Measurements from ENCODE around the gene MRTFB. TPM values are rescaled to one million over a fixed set of nuclear protein-coding genes. Genes with fewer than 3 reads are reported as not detected.

MRTFB gene
- total RNA-seq, 1 donor from 2014 or later, result 77.5 TPM

GRCh38 chr16:14301169-14302030 lies 230.3 kb downstream of the MRTFB start:
- DNase-seq (ENCODE audit: low spot score in 2 of 2, unreplicated experiment in 2 of 2), result no peak
- Mint-ChIP-seq H3K9me3 (no peaks in the 10 kb centered on the region), H3K27me3 (ENCODE audit: low read depth) (peaks cover 66% of the 10 kb centered on the region), H3K27ac (peak overlapping the region; percentile 18), H3K4me3 (peak overlapping the region; percentile 69), H3K4me1 (peaks cover 16% of the 10 kb centered on the region), H3K36me3 (no peaks in the 10 kb centered on the region)
- TF ChIP-seq CTCF (IDR thresholded peaks at IDR 0.05; ENCODE audit: unreplicated experiment), result no peak

- H3K36me3 Mint-ChIP-seq, result no peaks in the 10 kb centered on the region
- H3K4me1 Mint-ChIP-seq, result peaks cover 19% of the 10 kb centered on the region
- DNase-seq (ENCODE audit: low spot score in 2 of 2, unreplicated experiment in 2 of 2), result no peak
- peak overlapping the region; percentile 69 for H3K4me3 Mint-ChIP-seq
- H3K27ac Mint-ChIP-seq, result no peak overlapping the region
- H3K27me3 Mint-ChIP-seq (ENCODE audit: low read depth), result peaks cover 71% of the 10 kb centered on the region
- no peak for TF ChIP-seq CTCF (IDR thresholded peaks at IDR 0.05; ENCODE audit: unreplicated experiment)
- no peaks in the 10 kb centered on the region for H3K9me3 Mint-ChIP-seq
These were observed 230.9 kb downstream of the MRTFB start for GRCh38 chr16:14302031-14302398.

GRCh38 chr16:14302399-14303181 lies 231.5 kb downstream of the MRTFB start:
- Mint-ChIP-seq H3K27ac (no peak overlapping the region), H3K4me1 (peaks cover 22% of the 10 kb centered on the region), H3K27me3 (ENCODE audit: low read depth) (peaks cover 74% of the 10 kb centered on the region), H3K4me3 (peak overlapping the region; percentile 69), H3K9me3 (no peaks in the 10 kb centered on the region), H3K36me3 (no peaks in the 10 kb centered on the region)
- peak in 1 of 2 experiments; percentile 57 for DNase-seq (ENCODE audit: low spot score in 2 of 2, unreplicated experiment in 2 of 2)
- TF ChIP-seq CTCF (IDR thresholded peaks at IDR 0.05; ENCODE audit: unreplicated experiment), result no peak

GRCh38 chr16:14303182-14303618 lies 232.1 kb downstream of the MRTFB start:
- Mint-ChIP-seq H3K36me3 (no peaks in the 10 kb centered on the region), H3K27ac (no peak overlapping the region), H3K27me3 (ENCODE audit: low read depth) (peaks cover 80% of the 10 kb centered on the region), H3K4me3 (peak overlapping the region; percentile 68), H3K4me1 (peaks cover 22% of the 10 kb centered on the region), H3K9me3 (no peaks in the 10 kb centered on the region)
- no peak for TF ChIP-seq CTCF (IDR thresholded peaks at IDR 0.05; ENCODE audit: unreplicated experiment)
- DNase-seq (ENCODE audit: low spot score in 2 of 2, unreplicated experiment in 2 of 2), result no peak

GRCh38 chr16:14303639-14304394 lies 232.7 kb downstream of the MRTFB start:
- Mint-ChIP-seq H3K36me3 (no peaks in the 10 kb centered on the region), H3K4me1 (peaks cover 22% of the 10 kb centered on the region), H3K27ac (no peak overlapping the region), H3K4me3 (peak overlapping the region; percentile 68), H3K9me3 (no peaks in the 10 kb centered on the region), H3K27me3 (ENCODE audit: low read depth) (peaks cover 82% of the 10 kb centered on the region)
- DNase-seq (ENCODE audit: low spot score in 2 of 2, unreplicated experiment in 2 of 2), result no peak
- TF ChIP-seq CTCF (IDR thresholded peaks at IDR 0.05; ENCODE audit: unreplicated experiment), result no peak
